ENCODE results near the gene RTEL1. TPM values are rescaled to one million over a fixed set of nuclear protein-coding genes. Genes with fewer than 3 reads are reported as not detected.

The RTEL1 gene
- polyA plus RNA-seq, 3 donors: 1.0 to 15.5 (median 4.8) TPM

DNA sequence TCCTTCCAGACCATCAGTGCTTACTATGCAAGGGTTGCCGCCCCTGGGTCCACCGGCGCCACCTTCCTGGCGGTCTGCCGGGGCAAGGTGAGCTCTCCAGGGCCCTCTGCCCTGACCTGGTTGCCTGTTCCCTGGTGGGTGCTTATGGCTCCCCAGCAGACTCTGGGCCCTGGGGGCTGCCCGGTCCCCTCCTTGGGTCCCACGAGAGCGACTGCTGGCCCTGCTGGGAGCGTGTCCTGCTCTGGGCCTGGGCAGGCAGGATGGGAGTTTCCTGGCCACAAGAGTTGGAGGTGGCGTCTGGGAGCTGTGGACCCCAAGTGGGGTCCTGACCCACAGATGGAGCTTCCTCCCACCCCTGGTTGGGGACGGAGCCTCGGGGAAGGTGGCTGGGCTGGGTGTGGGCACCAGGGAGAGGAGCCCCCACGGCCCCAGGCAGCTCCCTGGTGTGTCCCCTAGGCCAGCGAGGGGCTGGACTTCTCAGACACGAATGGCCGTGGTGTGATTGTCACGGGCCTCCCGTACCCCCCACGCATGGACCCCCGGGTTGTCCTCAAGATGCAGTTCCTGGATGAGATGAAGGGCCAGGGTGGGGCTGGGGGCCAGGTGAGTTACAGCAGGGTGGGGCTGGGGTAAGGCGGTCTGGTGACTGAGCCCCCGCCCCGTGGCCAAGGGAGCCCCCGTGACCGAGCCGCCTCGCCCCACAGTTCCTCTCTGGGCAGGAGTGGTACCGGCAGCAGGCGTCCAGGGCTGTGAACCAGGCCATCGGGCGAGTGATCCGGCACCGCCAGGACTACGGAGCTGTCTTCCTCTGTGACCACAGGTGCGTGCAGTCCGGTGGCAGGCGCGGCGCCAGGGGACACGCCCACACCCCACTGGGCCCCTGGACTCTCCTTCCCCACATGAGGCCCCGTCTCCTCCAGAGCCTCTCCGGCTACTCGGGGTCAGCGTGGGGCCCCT is 31.2 kb downstream of the RTEL1 start:
- Histone ChIP-seq H3K9ac (ENCODE audit: insufficient read depth, low read length, poor library complexity, severe bottlenecking) (no peak overlapping the region), H3K4me3 (replicated peaks in 1 of 3; ENCODE audit: low read depth in 2 of 3, low read length in 3 of 3) (no peak overlapping the region), H3K9me3 (replicated peaks in 1 of 2; ENCODE audit: control insufficient read depth in 1 of 2, insufficient read depth in 1 of 2, low read length in 2 of 2) (no peaks in the 10 kb centered on the region), H3K27ac (ENCODE audit: low read depth in 1 of 2, low read length in 2 of 2) (no peak overlapping the region), H3K27me3 (ENCODE audit: control insufficient read depth in 2 of 2, insufficient read depth in 2 of 2, low read length in 2 of 2) (no peaks in the 10 kb centered on the region), H3K36me3 (replicated peaks in 1 of 2; ENCODE audit: control insufficient read depth in 1 of 2, insufficient read depth in 2 of 2, low read length in 2 of 2) (peaks cover 0 to 7% of the 10 kb centered on the region in 2 donors), H4K20me1 (ENCODE audit: insufficient read depth, low read length) (no peaks in the 10 kb centered on the region), H2AFZ (ENCODE audit: insufficient read depth, low read depth, low read length, poor library complexity, severe bottlenecking) (no peak overlapping the region), H3K4me1 (ENCODE audit: control insufficient read depth in 1 of 2, insufficient read depth in 2 of 2, low read length in 2 of 2) (peaks cover 31 to 37% of the 10 kb centered on the region in 2 donors), H3K4me2 (replicated peaks; ENCODE audit: extremely low read depth, low read length, poor library complexity, severe bottlenecking) (no peak overlapping the region), H3K79me2 (ENCODE audit: insufficient read depth, low read length) (no peaks in the 10 kb centered on the region)
- TF ChIP-seq, protein P1, sequence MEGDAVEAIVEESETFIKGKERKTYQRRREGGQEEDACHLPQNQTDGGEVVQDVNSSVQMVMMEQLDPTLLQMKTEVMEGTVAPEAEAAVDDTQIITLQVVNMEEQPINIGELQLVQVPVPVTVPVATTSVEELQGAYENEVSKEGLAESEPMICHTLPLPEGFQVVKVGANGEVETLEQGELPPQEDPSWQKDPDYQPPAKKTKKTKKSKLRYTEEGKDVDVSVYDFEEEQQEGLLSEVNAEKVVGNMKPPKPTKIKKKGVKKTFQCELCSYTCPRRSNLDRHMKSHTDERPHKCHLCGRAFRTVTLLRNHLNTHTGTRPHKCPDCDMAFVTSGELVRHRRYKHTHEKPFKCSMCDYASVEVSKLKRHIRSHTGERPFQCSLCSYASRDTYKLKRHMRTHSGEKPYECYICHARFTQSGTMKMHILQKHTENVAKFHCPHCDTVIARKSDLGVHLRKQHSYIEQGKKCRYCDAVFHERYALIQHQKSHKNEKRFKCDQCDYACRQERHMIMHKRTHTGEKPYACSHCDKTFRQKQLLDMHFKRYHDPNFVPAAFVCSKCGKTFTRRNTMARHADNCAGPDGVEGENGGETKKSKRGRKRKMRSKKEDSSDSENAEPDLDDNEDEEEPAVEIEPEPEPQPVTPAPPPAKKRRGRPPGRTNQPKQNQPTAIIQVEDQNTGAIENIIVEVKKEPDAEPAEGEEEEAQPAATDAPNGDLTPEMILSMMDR (IDR thresholded peaks at IDR 0.05): no peak
- H3K4me3 Mint-ChIP-seq: no peak overlapping the region
- H3K36me3 Mint-ChIP-seq: peaks cover 5 to 11% of the 10 kb centered on the region in 2 donors
- WGBS (ENCODE audit: insufficient coverage): 96% methylated on average over 37 of the region's 44 CpGs
- peaks cover 0 to 3% (median 0%) of the 10 kb centered on the region in 3 donors for H3K27me3 Mint-ChIP-seq (ENCODE audit: low read depth in 3 of 3)
- H3K4me1 Mint-ChIP-seq: peaks cover 35% of the 10 kb centered on the region
- H3K27ac Mint-ChIP-seq: no peak overlapping the region
- DNase-seq: no peak
- intact Hi-C loops (cut with micrococcal nuclease): no loop called here
- H3K9me3 Mint-ChIP-seq: no peaks in the 10 kb centered on the region

DNA sequence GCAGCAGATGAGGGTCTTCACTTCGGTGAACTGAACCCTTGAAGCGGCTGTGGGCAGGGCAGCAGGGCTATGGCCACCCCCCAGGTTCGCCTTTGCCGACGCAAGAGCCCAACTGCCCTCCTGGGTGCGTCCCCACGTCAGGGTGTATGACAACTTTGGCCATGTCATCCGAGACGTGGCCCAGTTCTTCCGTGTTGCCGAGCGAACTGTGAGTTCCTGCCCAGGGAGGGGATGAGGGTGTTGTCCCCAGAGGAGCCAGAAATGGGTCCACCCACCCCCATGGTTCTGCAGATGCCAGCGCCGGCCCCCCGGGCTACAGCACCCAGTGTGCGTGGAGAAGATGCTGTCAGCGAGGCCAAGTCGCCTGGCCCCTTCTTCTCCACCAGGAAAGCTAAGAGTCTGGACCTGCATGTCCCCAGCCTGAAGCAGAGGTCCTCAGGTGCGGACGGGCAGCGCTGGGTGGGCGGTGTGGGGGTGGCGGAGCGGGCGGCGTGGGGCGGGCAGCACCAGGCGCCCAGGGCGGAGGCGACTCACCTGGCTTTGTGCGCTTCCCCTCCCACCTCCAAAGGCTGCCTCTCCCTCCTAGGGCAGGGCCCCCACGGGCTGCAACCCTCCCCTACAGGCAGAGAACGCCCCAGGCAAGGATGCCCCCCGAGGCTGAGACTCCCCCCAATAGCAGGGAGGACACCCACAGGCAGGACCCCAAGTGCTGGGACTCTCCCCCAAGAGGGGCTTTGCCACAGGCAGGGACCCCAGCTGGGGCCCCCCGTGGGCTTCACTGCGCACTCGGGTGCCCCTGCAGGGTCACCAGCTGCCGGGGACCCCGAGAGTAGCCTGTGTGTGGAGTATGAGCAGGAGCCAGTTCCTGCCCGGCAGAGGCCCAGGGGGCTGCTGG is 32.1 kb downstream of the RTEL1 start:
- H3K4me3 Mint-ChIP-seq: no peak overlapping the region
- Histone ChIP-seq H3K9ac (ENCODE audit: insufficient read depth, low read length, poor library complexity, severe bottlenecking) (no peak overlapping the region), H2AFZ (ENCODE audit: insufficient read depth, low read depth, low read length, poor library complexity, severe bottlenecking) (no peak overlapping the region), H3K27me3 (ENCODE audit: control insufficient read depth in 2 of 2, insufficient read depth in 2 of 2, low read length in 2 of 2) (no peaks in the 10 kb centered on the region), H3K27ac (ENCODE audit: low read depth in 1 of 2, low read length in 2 of 2) (no peak overlapping the region), H3K4me2 (replicated peaks; ENCODE audit: extremely low read depth, low read length, poor library complexity, severe bottlenecking) (no peak overlapping the region), H3K79me2 (ENCODE audit: insufficient read depth, low read length) (no peaks in the 10 kb centered on the region), H4K20me1 (ENCODE audit: insufficient read depth, low read length) (no peaks in the 10 kb centered on the region), H3K4me3 (replicated peaks in 1 of 3; ENCODE audit: low read depth in 2 of 3, low read length in 3 of 3) (no peak overlapping the region), H3K9me3 (replicated peaks in 1 of 2; ENCODE audit: control insufficient read depth in 1 of 2, insufficient read depth in 1 of 2, low read length in 2 of 2) (no peaks in the 10 kb centered on the region), H3K4me1 (ENCODE audit: control insufficient read depth in 1 of 2, insufficient read depth in 2 of 2, low read length in 2 of 2) (peaks cover 31% of the 10 kb centered on the region in 2 donors), H3K36me3 (replicated peaks in 1 of 2; ENCODE audit: control insufficient read depth in 1 of 2, insufficient read depth in 2 of 2, low read length in 2 of 2) (peaks cover 0 to 10% of the 10 kb centered on the region in 2 donors)
- WGBS (ENCODE audit: insufficient coverage): 91% methylated on average over 34 of the region's 40 CpGs
- intact Hi-C loops (cut with micrococcal nuclease): no loop called here
- peaks cover 5 to 11% of the 10 kb centered on the region in 2 donors for H3K36me3 Mint-ChIP-seq
- H3K27ac Mint-ChIP-seq: peak overlapping the region in 2 of 7 donors; percentile 60 to 73
- TF ChIP-seq, protein P1 (IDR thresholded peaks at IDR 0.05): no peak
- no peak for DNase-seq
- H3K4me1 Mint-ChIP-seq: peaks cover 27% of the 10 kb centered on the region
- no peaks in the 10 kb centered on the region for H3K9me3 Mint-ChIP-seq
- peaks cover 0 to 1% (median 0%) of the 10 kb centered on the region in 3 donors for H3K27me3 Mint-ChIP-seq (ENCODE audit: low read depth in 3 of 3)
